ENCODE measurements around the gene LIMS3. TPM values are rescaled to one million over a fixed set of nuclear protein-coding genes. Genes with fewer than 3 reads are reported as not detected.
"Not testable (repeated sequence)": the region's sequence is repeated elsewhere in the genome, so short reads cannot be mapped to it uniquely, and the experiment has no call there.

LIMS3 gene
- total and polyA plus RNA-seq, 2 of the 8 experiments (the other 6 are each of a cell fraction or from before 2014, with no cell fraction given): 2.7 TPM; not detected in 1

- no CpG with 5 or more reads among the region's 1 CpG for WGBS, 2 experiments (ENCODE audit: extremely low coverage in 1 of 2, insufficient coverage in 1 of 2, insufficient read length in 1 of 2, insufficient replicate concordance in 2 of 2, low coverage in 1 of 2, low lambda C conversion rate in 2 of 2, missing lambda C conversion rate in 1 of 2)
- H3K9me3 ChIP-seq (ENCODE audit: insufficient read depth in 2 of 2, low read depth in 1 of 2, low read length in 1 of 2); H2BK120ac ChIP-seq (replicated peaks; ENCODE audit: low read depth, low read length); H3K79me2 ChIP-seq (ENCODE audit: control insufficient read depth in 1 of 2, insufficient read depth in 2 of 2, low read length in 2 of 2); H2BK12ac ChIP-seq (ENCODE audit: low read depth, low read length); H3K4ac ChIP-seq (replicated peaks; ENCODE audit: insufficient read length, low read depth, low read length); H3K23ac ChIP-seq (ENCODE audit: insufficient read length); FAIRE-seq; H3K79me1 ChIP-seq (ENCODE audit: low read depth, low read length); CTCF ChIA-PET (ENCODE audit: partially characterized antibody); H3K27me3 ChIP-seq (replicated peaks in 1 of 4; ENCODE audit: control insufficient read depth in 3 of 4, extremely low read depth in 1 of 4, insufficient read depth in 3 of 4, low read length in 3 of 4); POLR2A ChIA-PET (ENCODE audit: partially characterized antibody); H4K8ac ChIP-seq (ENCODE audit: extremely low read depth, insufficient read depth, low read length); H3K23me2 ChIP-seq (ENCODE audit: low read depth, low read length); H3K4me1 ChIP-seq (replicated peaks in 1 of 4; ENCODE audit: control insufficient read depth in 3 of 4, insufficient read depth in 4 of 4, low read length in 3 of 4); H4K91ac ChIP-seq (replicated peaks; ENCODE audit: insufficient read length, low read length); H3K18ac ChIP-seq (ENCODE audit: extremely low read depth, low read length); H3K9ac ChIP-seq (replicated peaks in 1 of 4; ENCODE audit: extremely low read depth in 1 of 4, low read depth in 3 of 4, low read length in 3 of 4); H2BK20ac ChIP-seq (ENCODE audit: low read length); H3K56ac ChIP-seq (replicated peaks; ENCODE audit: insufficient read length, low read depth, low read length); H2AFZ ChIP-seq (ENCODE audit: low read length); H3K36me3 ChIP-seq (ENCODE audit: control insufficient read depth in 2 of 4, insufficient read depth in 4 of 4, low read length in 3 of 4); H3K4me3 ChIP-seq (ENCODE audit: extremely low read depth in 1 of 4, insufficient read depth in 2 of 4, low read depth in 3 of 4, low read length in 4 of 4); DNase-seq (ENCODE audit: low read depth in 1 of 2, low spot score in 2 of 2); H4K5ac ChIP-seq (ENCODE audit: insufficient read length, low read depth, low read length); H2BK15ac ChIP-seq (ENCODE audit: low read length); H4K20me1 ChIP-seq (replicated peaks in 1 of 2; ENCODE audit: control insufficient read depth in 1 of 2, insufficient read depth in 2 of 2, low read length in 2 of 2); H3K14ac ChIP-seq (ENCODE audit: insufficient read length); H3K27ac ChIP-seq (ENCODE audit: low read depth, low read length); H3K4me2 ChIP-seq (ENCODE audit: insufficient read depth in 1 of 2, low read depth in 2 of 2, low read length in 2 of 2); H2BK5ac ChIP-seq (ENCODE audit: low read depth, low read length); H2AK5ac ChIP-seq (ENCODE audit: low read depth, low read length): not testable (repeated sequence)
Measured at GRCh38 chr2:109965482-109965881, 67.0 kb downstream of the LIMS3 start.

- FAIRE-seq; H3K27me3 ChIP-seq (replicated peaks in 1 of 4; ENCODE audit: control insufficient read depth in 3 of 4, extremely low read depth in 1 of 4, insufficient read depth in 3 of 4, low read length in 3 of 4); H2AK5ac ChIP-seq (ENCODE audit: low read depth, low read length); H2BK20ac ChIP-seq (ENCODE audit: low read length); H3K4ac ChIP-seq (replicated peaks; ENCODE audit: insufficient read length, low read depth, low read length); H4K8ac ChIP-seq (ENCODE audit: extremely low read depth, insufficient read depth, low read length); H3K18ac ChIP-seq (ENCODE audit: extremely low read depth, low read length); H3K27ac ChIP-seq (ENCODE audit: low read depth, low read length); H2BK120ac ChIP-seq (replicated peaks; ENCODE audit: low read depth, low read length); H3K36me3 ChIP-seq (ENCODE audit: control insufficient read depth in 2 of 4, insufficient read depth in 4 of 4, low read length in 3 of 4); H2BK15ac ChIP-seq (ENCODE audit: low read length); POLR2A ChIA-PET (ENCODE audit: partially characterized antibody); DNase-seq (ENCODE audit: low read depth in 1 of 2, low spot score in 2 of 2); H3K23ac ChIP-seq (ENCODE audit: insufficient read length); H3K9ac ChIP-seq (replicated peaks in 1 of 4; ENCODE audit: extremely low read depth in 1 of 4, low read depth in 3 of 4, low read length in 3 of 4); H3K79me2 ChIP-seq (ENCODE audit: control insufficient read depth in 1 of 2, insufficient read depth in 2 of 2, low read length in 2 of 2); H2BK12ac ChIP-seq (ENCODE audit: low read depth, low read length); H3K23me2 ChIP-seq (ENCODE audit: low read depth, low read length); H2AFZ ChIP-seq (ENCODE audit: low read length); H4K5ac ChIP-seq (ENCODE audit: insufficient read length, low read depth, low read length); H4K91ac ChIP-seq (replicated peaks; ENCODE audit: insufficient read length, low read length); CTCF ChIA-PET (ENCODE audit: partially characterized antibody); H3K4me3 ChIP-seq (ENCODE audit: extremely low read depth in 1 of 4, insufficient read depth in 2 of 4, low read depth in 3 of 4, low read length in 4 of 4); H3K4me1 ChIP-seq (replicated peaks in 1 of 4; ENCODE audit: control insufficient read depth in 3 of 4, insufficient read depth in 4 of 4, low read length in 3 of 4); H2BK5ac ChIP-seq (ENCODE audit: low read depth, low read length); H3K14ac ChIP-seq (ENCODE audit: insufficient read length); H4K20me1 ChIP-seq (replicated peaks in 1 of 2; ENCODE audit: control insufficient read depth in 1 of 2, insufficient read depth in 2 of 2, low read length in 2 of 2); H3K56ac ChIP-seq (replicated peaks; ENCODE audit: insufficient read length, low read depth, low read length); H3K4me2 ChIP-seq (ENCODE audit: insufficient read depth in 1 of 2, low read depth in 2 of 2, low read length in 2 of 2); H3K79me1 ChIP-seq (ENCODE audit: low read depth, low read length); H3K9me3 ChIP-seq (ENCODE audit: insufficient read depth in 2 of 2, low read depth in 1 of 2, low read length in 1 of 2): not testable (repeated sequence)
- WGBS, 2 experiments (ENCODE audit: extremely low coverage in 1 of 2, insufficient coverage in 1 of 2, insufficient read length in 1 of 2, insufficient replicate concordance in 2 of 2, low coverage in 1 of 2, low lambda C conversion rate in 2 of 2, missing lambda C conversion rate in 1 of 2): no CpG with 5 or more reads among the region's 3 CpGs
Measured at GRCh38 chr2:109966107-109966736, 67.7 kb downstream of the LIMS3 start.

Measured in H1 (cell line).